ENCODE data around the gene CNGA1.
A peak's percentile ranks its signal among the peaks of the same experiment; 100 is the strongest.

CNGA1 gene

GRCh38 chr4:47972721-47973120 lies 43.8 kb downstream of the CNGA1 start:
- no peak overlapping the region for H3K27ac ChIP-seq
- no peak for TF ChIP-seq CTCF (conservative IDR thresholded peaks at IDR 0.05)

- H3K27ac ChIP-seq = no peak overlapping the region
- TF ChIP-seq CTCF (conservative IDR thresholded peaks at IDR 0.05) = no peak
These were observed 44.3 kb downstream of the CNGA1 start for GRCh38 chr4:47972181-47972580.

GRCh38 chr4:47968847-47969246 lies 47.6 kb downstream of the CNGA1 start:
- TF ChIP-seq CTCF (conservative IDR thresholded peaks at IDR 0.05) = no peak
- H3K27ac ChIP-seq = no peak overlapping the region

DNA sequence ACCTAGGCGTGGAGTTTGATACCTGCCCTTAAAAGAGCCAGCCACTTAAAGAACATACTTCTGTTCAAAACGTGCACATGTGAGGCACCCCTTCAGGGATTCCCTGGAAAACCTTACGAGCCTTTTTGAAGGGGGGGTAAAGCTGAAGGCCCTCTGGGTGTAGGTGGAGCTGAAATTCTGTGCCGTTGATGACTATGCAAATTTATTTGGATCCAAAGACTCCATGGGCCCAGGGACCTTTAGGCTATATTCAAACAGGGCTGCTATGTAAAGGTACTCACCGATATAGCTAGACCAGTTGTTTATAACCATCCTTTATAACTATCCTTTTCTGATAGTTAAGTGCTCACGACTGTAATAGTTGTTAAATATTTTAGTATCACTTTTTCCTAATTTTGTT lies 61.8 kb downstream of the CNGA1 start:
- no peak for TF ChIP-seq CTCF (conservative IDR thresholded peaks at IDR 0.05)
- no peak overlapping the region for H3K27ac ChIP-seq

DNA sequence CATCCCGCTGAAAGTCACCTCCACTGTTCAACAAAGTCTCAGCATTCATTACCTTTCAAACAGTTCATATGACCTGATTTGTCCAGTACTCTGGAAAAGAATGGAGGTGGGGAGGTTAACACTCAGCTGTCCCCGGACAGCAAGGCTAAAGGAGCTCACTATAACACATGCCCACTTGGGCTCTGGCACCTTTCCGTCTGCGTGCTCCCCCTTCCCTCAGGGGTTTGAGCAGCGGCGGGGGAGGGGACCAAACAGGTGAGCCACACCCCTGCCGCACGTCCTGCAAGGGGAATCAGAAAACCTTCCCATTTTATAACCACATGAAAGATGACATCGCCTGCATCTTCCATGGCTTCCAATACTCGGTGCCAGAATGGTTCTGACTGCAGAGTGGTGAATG lies 62.2 kb downstream of the CNGA1 start:
- TF ChIP-seq CTCF (conservative IDR thresholded peaks at IDR 0.05) = no peak
- H3K27ac ChIP-seq = no peak overlapping the region

- no peak overlapping the region for H3K27ac ChIP-seq
- TF ChIP-seq CTCF (conservative IDR thresholded peaks at IDR 0.05) = 0 out of 2 replicates have a peak, but pooled peaks have one; percentile 17
These were observed 70.4 kb downstream of the CNGA1 start for GRCh38 chr4:47945930-47946726.

- H3K27ac ChIP-seq = no peak overlapping the region
- TF ChIP-seq CTCF (conservative IDR thresholded peaks at IDR 0.05) = no peak
These were observed 74.2 kb downstream of the CNGA1 start for GRCh38 chr4:47942081-47942819.
